Measurements from ENCODE around the gene TMEM238.

TMEM238 gene

DNA sequence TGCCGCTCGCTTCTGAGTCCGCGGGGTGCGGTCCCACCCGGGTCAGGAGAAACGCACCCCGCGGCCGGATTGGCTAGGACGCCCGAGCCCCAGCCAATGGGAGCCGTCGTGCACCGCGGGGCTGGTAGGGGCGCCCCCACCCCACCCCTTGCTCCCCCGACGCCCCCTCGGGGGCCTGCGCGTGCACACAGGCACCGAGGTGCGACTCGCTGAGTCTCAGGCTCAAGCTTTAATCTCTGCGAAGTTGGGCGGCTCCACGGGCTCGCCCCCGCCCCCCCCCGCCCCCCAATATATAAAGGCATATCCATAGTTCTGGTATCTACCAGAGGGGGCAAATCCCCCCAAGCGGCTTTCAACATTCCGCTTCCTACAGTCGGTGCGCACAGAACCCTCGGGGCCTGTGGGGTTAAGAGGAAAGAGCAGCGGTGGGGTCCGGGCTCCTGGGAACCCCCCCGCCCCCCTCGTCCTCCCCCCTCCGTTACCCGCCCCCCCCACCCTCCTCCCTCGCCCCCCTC is 29.3 kb downstream of the TMEM238 start, which contains the start of gene COX6B2:
COX6B2 (minus strand) TSS at position 22 of the 515 bp plus-strand sequence. CDS start 198 bp downstream, outside the sequence.
- no peak for DNase-seq

DNA sequence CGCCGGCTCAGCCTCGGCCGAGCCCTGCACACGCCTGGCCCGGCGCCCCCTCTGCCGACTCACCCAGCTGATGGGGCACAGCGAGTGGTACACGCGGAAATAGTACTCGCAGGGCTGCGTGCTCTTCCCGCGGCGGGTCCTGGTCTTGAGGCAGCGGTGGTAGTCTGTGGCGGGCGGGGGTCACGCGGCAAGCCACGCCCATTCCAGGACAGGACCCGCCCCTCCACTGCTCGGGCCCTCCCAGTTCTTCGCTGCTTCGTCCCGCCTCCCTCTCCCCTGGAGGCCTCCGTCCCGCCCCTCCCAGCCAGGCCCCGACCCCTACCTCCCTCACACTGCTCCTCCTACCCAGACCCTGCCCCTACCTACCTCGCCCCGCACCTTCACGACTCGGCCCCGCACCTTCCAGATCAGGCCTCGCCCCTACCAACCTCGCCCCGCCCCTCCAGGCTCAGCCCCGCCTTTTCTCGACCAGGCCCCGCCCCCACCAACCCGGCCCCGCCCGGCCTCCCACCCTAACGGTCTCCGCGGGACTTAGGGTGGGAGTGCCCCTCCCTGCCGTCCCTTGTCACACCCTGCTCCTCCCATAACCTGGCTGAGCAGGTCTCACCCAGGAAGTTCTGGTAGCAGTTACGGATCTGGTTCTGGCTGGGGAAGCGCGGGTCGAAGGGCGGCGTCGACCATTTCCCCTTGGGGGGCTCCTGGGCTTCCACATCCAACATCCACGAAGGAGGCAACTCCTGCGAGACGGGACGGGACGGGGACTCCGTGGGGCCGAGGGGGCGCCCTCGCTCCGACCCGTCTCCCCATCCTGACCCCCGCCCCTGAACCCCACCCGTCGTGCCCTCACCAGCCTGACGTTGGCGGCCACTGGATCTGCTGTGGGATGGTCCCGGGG is 30.0 kb downstream of the TMEM238 start:
- DNase-seq: peak; percentile 45

DNA sequence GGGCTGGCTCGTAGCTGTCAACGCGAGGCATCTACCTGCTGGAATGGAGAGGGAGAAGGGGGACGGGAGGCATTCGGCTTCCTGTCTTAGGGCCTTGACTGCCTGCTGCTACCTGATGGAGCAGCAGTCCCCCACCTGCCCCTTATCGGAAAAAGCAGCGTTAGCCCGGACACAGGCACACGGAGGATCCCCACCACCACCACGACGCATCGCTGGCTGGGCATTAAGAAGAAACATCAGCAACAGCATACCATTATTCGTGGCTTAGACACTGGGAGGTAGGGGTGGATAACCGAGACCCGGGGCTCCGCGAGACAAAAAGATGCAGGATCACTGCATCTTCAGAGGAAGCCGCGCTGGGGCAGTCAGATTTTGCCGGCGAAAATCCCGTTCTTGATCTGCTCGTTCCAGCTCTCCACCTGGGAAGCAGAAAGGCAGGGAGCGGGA is 30.7 kb downstream of the TMEM238 start:
- no peak for DNase-seq

DNA sequence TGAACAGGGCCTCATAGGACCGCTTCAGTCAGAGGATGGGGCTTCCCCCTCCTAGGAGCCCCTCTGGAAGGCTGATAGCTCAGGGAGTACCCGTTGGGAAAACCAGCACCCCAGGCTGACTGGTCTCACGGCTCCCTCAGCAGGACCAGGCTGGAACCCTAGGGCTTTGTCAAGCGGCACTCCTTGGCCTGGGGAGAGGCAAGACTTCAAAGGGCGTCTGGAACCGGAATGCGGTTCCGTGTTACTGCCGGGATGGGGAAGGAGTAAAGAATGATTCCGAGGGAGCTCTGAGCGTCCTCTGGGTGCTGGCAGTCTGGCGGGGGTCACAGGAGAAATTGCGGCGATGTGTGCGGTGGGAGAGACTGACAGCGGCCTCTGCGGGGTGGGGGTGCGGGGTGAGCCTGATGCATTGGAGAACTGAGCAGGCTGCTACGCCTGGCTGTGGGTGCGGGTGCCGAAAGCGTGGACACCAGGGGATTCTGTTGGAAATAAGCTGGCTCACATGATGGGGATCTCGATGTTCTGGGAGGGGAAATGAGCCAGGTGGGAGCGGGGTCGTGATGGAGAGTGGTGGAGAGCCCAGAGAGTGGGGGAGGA is 31.4 kb downstream of the TMEM238 start:
- no peak for DNase-seq

DNA sequence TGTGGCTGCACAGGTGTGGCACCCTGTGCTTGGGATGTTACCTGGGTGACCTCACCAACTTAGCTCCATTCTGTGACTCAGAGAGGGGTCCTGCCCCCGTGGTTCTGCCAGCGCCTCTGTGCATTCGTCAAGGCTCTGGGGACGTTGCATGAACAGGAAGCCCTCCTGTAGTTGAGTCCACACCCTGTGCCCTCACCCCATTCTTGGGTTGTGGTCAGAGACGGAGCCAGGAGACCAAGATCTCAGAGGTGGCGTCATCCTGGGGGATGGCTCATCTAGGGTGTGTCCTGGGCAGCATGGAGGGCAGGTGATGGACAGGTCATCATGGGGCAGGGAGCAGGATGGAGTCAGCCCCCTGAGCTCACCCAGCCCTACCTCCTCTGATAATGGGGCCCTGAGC is 32.1 kb downstream of the TMEM238 start:
- DNase-seq: no peak

DNA sequence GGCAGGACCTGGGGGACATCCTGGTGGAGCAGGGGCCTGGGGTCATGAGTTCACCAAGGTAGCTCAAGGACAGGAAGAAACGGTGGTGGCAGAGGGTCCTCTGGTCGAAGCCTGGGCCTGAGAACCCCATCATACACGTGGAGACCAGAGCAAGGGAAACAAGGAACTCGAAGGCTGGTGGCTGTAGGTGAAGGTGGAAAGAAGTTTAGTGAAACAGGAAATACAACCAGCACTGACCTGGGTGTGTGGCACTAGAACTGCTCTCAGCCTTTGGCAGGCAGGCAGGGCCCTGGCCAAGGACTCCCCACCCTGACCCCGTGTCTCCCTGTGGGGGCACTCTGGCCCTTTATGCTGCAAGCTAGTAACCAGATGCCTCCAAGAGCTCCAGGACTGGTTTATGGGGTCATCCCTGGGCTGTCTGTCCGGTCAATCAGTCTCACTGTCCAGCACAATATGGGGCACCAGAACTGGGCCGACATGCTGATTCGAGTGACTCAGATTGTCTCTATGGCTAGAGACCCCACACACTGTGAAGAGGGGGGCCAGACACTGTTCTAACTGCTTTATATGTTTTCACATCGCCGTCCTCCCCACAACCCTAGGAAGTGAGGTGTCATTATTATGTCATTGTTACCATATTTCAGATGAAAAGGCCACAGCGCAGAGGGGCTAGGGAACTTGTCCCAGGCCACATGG is 33.3 kb downstream of the TMEM238 start:
- DNase-seq: no peak

DNA sequence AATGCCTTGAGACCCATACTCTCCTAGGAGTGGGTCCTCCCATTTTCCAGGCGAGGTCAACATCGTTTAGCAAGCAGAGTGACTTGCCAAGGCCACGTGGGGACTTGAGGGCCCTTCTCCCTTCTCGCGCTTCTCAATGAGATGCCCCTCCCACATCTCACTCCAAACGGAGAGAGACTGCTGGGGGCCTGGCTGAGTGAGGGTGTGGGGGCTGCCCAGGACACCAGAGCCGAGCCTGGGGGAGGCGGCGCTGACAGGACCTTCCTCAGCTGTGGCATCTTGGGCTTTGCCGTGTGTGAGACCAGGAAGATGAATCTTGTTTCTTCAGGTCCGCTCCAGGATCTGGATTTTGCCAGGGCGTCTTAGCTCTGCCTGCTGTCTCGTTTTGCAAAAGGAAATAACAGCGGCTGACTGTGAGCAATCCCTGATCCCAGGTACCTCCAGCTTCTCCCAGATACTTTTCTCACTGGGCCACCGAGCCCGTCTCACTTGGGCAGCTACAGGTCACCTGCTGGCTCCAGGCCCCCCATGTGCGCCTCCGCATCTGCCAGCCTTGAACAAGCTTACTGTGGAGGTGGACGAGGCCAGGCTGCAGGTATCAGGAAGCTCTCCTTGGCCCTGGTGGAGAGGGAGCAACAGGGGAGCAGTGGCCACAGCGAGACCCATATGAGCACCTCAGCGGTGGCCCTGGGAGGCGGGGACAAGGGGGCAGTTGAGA is 35.6 kb downstream of the TMEM238 start:
- DNase-seq: no peak

DNA sequence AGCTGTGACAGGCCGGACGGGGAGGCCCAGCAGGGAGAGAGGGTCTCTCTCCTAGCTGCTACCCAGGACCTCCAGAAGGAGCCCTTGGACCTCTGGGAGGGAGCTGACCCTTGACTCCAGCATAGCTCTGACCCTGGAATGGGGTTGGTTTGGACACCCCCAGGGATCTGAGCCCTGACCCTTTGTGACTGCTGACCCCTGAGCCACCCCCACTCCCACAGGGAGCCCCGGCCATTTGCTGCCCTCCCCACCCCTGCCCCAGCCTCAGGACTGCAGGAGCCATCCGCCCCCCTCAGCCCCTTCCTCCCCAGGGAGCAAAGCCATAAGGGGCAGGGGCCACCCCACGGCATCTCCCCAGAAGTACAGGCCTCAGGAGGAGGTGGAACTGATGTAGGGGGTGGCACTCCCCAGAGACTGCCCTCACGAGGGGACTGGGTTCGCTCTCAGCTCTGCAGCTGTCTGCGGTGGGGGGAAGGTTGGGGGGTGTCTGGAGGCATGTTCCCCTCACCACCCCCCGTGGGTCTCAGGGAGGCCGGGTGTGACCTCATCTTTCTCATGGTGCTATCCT is 36.6 kb downstream of the TMEM238 start:
- no peak for DNase-seq

DNA sequence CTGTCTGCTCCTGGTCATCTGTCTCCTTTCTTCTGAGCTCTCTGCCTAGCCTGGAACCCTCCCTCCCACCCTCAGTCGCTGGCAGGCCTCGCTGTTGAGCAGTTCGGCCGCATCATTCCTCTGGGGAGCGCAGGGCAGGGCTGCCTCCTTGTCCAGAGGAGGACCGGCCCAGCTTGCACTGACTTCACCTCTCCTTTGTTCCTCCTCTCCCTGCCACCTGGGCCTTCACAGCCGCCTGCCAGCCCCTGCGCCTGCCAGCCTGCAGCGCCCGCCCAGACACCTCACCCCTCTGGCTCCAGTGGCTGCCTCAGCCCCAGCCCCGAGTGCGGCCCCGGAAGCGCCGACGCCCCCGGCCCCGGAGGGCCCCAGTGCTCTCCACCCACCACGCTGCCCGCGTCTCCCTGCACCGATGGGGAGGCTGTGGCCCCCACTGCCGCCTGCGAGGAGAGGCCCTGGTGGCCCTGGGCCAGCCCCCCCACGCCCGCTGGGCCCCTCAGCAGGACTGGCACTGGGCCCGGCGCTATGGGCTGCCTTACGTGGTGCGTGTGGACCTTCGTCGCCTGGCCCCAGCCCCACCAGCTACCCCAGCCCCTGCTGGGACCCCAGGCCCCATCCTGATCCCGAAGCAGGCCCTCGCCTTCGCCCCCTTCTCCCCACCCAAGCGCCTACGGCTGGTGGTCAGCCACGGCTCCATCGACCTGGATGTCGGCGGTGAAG is 37.2 kb downstream of the TMEM238 start:
- DNase-seq: no peak

DNA sequence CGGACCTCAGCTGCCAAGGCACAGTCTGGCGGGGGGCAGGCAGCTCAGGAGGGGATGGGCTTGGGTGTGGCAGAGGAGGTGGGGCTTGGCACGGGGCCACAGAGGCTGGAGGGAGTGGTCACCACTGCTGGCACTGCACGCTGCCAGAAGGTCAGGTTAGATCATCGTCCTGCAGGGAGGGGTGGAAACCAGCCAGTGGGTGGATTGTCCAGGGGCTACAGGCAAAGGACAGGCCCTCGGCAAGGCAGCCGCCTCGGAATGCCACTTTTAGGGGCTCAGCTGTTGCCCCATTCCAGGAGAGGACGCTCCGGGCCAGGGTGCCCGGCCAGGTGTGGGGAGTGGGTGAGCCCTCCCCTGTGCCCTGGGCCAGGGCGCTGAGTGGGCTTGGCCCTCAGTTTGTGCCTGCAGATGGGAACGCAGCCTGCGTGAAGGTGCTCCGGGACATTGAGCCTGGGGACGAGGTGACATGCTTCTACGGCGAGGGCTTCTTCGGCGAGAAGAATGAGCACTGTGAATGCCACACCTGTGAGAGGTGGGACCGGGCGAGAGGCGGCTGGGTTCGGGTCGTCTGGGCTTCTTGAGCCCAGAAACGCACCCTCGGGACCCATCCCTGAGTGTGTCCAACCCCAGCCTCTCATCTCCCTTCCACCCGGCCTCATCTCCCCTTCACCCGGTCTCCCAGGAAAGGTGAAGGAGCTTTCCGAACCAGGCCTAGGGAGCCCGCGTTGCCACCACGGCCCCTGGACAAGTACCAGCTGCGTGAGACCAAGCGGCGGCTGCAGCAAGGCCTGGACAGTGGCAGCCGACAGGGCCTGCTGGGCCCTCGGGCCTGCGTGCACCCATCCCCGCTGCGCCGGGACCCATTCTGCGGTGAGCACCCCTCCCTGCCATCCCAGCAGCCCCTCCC is 38.0 kb downstream of the TMEM238 start:
- no peak for DNase-seq

DNA sequence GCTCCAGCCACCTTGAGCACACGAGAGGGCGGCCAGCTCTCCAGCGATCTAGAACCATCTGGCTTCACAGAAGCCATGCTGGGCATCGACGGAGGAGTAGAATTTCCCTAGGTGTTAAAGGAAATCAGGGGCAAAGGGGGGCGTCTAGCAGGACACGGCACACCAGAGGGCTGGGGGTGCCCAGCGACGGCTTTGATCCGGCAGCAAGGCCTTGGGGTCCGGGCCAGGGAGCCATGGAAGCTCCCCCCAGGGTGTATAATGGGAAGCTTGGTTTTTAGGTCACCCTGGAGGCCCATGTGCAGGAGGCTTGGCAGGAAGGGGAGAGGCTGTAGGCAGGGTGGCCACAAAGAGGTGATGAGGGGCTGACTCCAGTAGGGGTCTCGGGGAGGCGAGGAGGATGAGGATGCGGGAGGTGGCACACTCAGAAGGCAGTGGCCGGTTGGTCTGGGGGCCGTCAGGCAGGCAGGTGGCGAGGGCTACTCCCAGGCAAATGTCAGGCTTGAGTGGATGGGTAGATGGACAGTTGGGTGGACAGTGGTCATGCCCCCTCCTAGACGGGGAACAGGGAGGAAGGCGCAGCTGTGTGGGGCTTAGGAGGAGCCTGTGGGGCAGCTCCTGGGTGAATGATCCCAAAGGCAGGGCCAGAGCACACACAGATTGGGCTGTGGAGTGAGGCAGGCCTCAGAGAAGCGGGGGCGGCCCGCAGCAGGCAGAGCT is 38.8 kb downstream of the TMEM238 start:
- DNase-seq: no peak

DNA sequence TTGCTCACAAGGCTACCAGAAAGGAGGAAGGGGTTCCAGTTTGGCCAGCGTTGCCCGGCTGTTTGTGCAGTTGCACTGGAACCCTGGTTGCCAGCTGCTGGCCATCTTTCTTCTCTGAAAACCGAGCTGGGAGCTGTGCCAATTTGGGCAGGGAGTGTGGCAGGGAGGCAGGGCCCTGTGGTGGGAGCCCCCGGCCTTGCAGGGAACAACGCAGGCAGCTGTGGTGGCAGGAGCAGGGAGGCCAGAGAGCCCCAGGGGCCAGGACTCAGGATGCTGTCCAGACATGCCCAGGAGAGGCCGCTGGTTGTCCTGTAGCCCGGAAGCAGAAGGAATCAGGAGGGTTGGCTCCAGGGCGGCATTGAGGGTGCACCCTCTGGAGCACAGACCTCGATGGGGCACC is 39.6 kb downstream of the TMEM238 start:
- DNase-seq: peak; percentile 15

DNA sequence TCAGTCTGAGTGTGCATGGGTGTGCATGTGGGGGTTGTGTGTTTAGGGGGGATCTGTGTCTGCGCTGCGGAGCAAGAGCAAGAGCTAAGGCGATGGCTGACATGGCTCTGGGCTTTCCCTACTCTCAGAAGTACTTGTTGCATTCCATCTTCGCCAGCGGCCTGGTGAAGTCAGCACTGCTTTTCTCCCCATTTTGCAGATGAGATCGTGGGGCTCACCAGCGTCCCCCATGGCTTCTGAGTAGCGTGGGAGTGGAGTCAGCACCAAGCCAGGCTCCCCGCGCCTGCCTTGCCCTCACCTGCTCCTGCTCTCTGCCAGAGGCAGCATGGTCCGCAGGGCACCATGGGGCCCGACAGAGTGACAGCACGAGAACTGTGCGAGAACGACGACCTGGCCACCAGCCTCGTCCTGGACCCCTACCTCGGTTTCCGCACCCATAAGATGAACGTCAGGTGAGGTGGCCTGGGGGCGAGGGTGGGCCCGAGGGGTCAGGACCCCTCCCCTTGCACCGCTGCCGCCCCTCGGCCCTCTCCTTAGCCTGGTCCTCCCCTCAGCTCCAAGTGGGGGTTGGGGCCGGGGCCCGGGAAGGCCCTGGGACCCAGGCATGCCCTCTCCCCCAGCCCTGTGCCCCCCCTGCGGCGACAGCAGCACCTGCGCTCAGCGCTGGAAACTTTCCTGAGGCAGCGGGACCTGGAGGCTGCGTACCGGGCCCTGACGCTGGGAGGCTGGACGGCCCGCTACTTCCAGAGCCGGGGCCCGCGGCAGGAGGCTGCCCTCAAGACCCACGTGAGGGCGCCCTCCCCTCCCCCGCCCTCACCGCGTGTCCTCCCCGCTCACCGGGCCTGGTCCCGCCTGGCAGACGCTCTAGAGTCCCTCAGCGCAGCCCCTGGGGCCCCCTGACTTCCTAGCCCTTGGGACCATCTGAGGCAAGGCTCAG is 42.2 kb downstream of the TMEM238 start:
- DNase-seq: no peak

DNA sequence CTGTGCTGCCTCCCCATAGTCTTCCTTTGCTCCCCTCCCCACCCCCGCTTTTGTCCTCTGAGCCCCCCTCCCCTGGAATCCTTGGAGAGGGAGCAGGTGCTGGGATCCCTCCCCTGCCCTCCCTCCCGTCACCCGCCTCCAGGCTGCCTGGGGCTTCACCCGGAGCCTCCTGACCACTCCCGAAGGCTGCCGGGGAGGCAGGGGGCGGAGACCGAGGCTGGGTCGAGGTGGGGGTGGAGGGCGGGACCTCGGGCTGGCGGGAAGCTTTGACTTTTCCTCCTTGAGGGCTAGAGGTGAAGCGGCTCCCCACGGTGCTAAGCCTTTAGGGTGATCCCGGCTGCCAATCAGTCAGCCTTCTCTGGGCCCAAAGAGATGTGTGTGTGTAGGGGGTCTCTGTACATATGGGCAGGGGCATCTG is 42.9 kb downstream of the TMEM238 start:
- peak; percentile 48 for DNase-seq

DNA sequence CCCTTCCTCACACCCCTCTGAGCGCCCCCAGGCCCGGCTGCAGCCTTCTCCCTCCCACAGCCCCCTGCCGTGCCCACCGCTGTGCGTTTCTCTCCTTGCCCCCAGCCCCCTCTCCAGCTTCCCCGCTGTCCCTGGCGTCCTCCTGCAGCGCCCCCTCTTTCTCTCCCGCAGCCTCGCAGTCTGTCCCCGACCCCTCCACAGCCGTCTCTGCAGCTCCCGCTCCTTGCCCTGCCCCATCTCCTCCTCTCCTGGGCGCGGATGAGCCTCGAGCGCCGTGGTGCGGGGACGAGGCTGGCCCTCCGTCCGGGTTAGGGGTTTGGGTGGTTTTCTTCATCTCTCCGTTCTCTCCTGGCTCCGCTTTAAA is 43.3 kb downstream of the TMEM238 start:
- no peak for DNase-seq

DNA sequence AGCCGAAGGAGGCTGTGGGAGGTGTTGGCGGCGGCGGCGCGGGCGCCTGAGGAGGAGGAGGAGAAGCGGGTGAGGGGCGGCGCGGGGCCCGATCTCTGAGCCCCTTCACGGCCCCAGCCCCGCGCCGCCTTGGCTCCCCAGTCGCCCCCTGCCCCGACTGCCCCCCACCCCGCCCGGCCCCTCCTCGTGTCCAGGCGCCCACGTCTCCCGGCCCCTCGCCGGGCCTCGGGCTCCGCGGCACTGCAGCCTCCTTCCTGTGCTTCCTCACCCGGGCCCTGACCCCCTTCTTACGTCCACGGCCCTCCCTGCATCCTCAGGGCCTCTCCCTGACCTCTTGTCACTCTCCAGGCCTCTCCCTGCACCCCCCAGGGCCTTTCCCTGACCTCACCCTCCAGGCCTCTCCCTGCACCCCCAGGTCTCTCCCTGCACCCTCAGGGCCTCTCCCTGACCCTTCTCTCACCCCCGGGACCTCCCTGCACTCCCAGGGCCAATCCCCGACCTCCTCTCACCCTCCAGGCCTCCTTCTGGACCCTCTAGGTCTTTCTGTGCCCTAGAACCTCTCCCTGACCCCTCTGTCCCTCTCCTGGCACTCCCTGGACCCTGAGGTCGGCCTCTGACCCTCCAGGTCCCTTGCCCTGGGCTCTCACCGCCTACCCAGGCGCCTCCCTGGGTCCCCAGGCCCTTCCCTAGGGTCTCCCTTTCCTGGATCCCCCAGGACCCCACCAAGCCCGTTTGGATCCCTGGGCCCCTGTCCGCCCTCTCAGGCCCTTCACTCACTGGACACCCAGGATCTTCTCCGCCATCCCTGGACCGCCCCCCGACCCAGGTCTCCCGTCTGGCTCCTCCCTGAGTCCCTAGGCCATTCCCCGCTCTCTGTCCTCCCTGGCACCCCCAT is 44.0 kb downstream of the TMEM238 start:
- no peak for DNase-seq

DNA sequence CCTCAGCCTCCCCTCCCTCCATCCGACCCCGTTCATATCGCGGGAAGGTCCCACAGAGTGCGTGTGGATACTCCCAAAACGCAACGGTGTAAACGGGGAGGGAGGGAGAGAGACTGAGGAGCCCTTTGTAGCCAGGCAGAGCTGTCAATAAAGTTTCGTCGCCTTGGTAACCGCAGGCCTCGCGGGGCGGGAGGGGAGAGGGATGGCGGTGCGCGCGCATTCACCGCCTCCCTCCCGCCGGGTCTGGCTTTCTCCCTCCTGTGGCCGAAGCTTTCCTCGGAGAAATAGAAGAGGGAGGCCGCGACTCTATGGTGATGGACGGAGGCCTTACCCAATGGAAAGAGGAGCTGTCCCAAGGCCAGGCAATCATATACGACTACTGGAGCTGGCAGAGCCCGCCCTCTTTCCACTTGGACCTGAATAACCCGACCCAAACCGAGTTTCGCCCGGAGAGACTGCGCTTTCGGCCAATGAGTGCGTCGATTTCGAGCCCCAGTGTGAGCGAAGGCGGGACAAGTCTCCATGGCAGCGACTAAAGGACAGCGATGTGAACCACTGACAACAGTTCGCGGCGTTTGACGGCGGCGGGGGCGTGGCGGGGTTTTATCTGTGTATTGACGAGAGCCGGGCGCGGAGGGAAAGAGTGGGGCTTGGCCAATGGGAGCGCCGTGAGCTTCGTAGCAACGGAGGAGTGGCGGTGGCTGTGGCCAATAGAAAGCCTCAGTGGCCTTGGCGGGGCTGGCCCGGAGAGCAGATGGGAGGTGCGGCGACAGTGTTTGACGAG is 44.8 kb downstream of the TMEM238 start, which contains the start of gene KMT5C:
KMT5C (plus strand) TSS at position 772 of the 784 bp plus-strand sequence. CDS start 2,061 bp downstream, outside the sequence.
- DNase-seq: peak; percentile 100

All from fibroblast of upper back skin (primary cell).